Trophoblast cell (in vitro differentiated cells and primary cell): ENCODE results near the gene LPIN1.
"Not testable (repeated sequence)": the region's sequence is repeated elsewhere in the genome, so short reads cannot be mapped to it uniquely, and the experiment has no call there.

Source experiments
- DNase-seq, 2 donors: peaks; one replicate each; pipeline ENCODE4 v3.0.0-alpha.2; 2016
- H2AFZ ChIP-seq: 2 replicates; pipeline ENCODE4 v1.6.1; 2013; ENCODE audit warnings: low read length, moderate library complexity, mild to moderate bottlenecking; ENCODE audit not compliant: insufficient read depth, poor library complexity
- H2AK5ac ChIP-seq: 2 replicates; pipeline ENCODE4 v1.6.1; 2013; ENCODE audit warnings: mild to moderate bottlenecking, low read length
- H2BK120ac ChIP-seq: 2 replicates; pipeline ENCODE4 v1.6.1; 2013; ENCODE audit warnings: low read length, mild to moderate bottlenecking, moderate library complexity; ENCODE audit not compliant: insufficient read depth, poor library complexity
- H2BK12ac ChIP-seq: 2 replicates; pipeline ENCODE4 v1.6.1; 2013; ENCODE audit warnings: mild to moderate bottlenecking, low read length, moderate library complexity
- H2BK5ac ChIP-seq: 2 replicates; pipeline ENCODE4 v1.6.1; 2013; ENCODE audit warnings: low read length, low read depth, moderate library complexity, mild to moderate bottlenecking; ENCODE audit not compliant: poor library complexity
- H3K14ac ChIP-seq: 2 replicates; pipeline ENCODE4 v1.6.1; 2013; ENCODE audit warnings: mild to moderate bottlenecking, low read length
- H3K18ac ChIP-seq: 2 replicates; pipeline ENCODE4 v1.6.1; 2013; ENCODE audit warnings: mild to moderate bottlenecking, low read length
- H3K23ac ChIP-seq: 2 replicates; pipeline ENCODE4 v1.6.1; 2013; ENCODE audit warnings: low read length
- H3K27ac ChIP-seq: 2 replicates; pipeline ENCODE4 v1.5.1; 2013; ENCODE audit warnings: low read depth, mild to moderate bottlenecking, inconsistent platforms, low read length, moderate library complexity
- H3K27me3 ChIP-seq: 2 replicates; pipeline ENCODE4 v1.6.1; 2013; ENCODE audit warnings: inconsistent platforms, mild to moderate bottlenecking, low read length, moderate library complexity; ENCODE audit not compliant: insufficient read depth
- H3K36me3 ChIP-seq, 2 experiments: 1 replicate in 1 of 2; 2 replicates in 1 of 2; pipeline ENCODE4 v1.6.1; 2013; ENCODE audit warnings: low read length in 2 of 2, mild to moderate bottlenecking in 2 of 2, moderate library complexity in 1 of 2; ENCODE audit not compliant: insufficient read depth in 2 of 2, control insufficient read depth in 1 of 2
- H3K4ac ChIP-seq: 2 replicates; pipeline ENCODE4 v1.6.1; 2013; ENCODE audit warnings: low read depth, mild to moderate bottlenecking, low read length, moderate library complexity
- H3K4me1 ChIP-seq, 2 experiments: 1 replicate in 1 of 2; 2 replicates in 1 of 2; pipeline ENCODE4 v1.6.1; 2013; ENCODE audit warnings: low read length in 2 of 2, mild to moderate bottlenecking in 2 of 2, moderate library complexity in 1 of 2; ENCODE audit not compliant: insufficient read depth in 2 of 2, control insufficient read depth in 1 of 2
- H3K4me2 ChIP-seq: 2 replicates; pipeline ENCODE4 v1.6.1; 2013; ENCODE audit warnings: inconsistent platforms, mild to moderate bottlenecking, low read length, moderate library complexity
- H3K4me3 ChIP-seq: 2 replicates; pipeline ENCODE4 v1.5.1; 2013; ENCODE audit warnings: mild to moderate bottlenecking, low read depth, low read length, inconsistent platforms
- H3K79me1 ChIP-seq: one replicate; pipeline ENCODE4 v1.6.1; 2013; ENCODE audit warnings: low read length
- H3K79me2 ChIP-seq: 2 replicates; pipeline ENCODE4 v1.6.1; 2013; ENCODE audit warnings: low read length, mild to moderate bottlenecking; ENCODE audit not compliant: control insufficient read depth, insufficient read depth, poor library complexity
- H3K9ac ChIP-seq: 2 replicates; pipeline ENCODE4 v1.6.1; 2013; ENCODE audit warnings: mild to moderate bottlenecking, low read length
- H3K9me3 ChIP-seq: 2 replicates; pipeline ENCODE4 v1.6.1; 2013; ENCODE audit warnings: low read depth, mild to moderate bottlenecking, control low read depth, inconsistent platforms, low read length; ENCODE audit not compliant: insufficient read depth
- H4K12ac ChIP-seq: 2 replicates; pipeline ENCODE4 v1.6.1; 2013; ENCODE audit warnings: low read depth, mild to moderate bottlenecking, low read length, moderate library complexity
- H4K8ac ChIP-seq: 2 replicates; pipeline ENCODE4 v1.6.1; 2013; ENCODE audit warnings: low read depth, mild to moderate bottlenecking, low read length, moderate library complexity
- H4K91ac ChIP-seq: one replicate; pipeline ENCODE4 v1.6.1; 2013; ENCODE audit warnings: low read depth, mild to moderate bottlenecking, low read length, moderate library complexity
- WGBS: extraction: QIAGEN DNeasy Blood & Tissue Kit; methylation state at CpG from one replicate; pipeline ENCODE4 v1.1.7; 2013; ENCODE audit warnings: missing lambda C conversion rate; ENCODE audit not compliant: insufficient read length, insufficient coverage; ENCODE audit errors: extremely low coverage; 5-methylcytosine and 5-hydroxymethylcytosine counted together

Gene LPIN1

DNA sequence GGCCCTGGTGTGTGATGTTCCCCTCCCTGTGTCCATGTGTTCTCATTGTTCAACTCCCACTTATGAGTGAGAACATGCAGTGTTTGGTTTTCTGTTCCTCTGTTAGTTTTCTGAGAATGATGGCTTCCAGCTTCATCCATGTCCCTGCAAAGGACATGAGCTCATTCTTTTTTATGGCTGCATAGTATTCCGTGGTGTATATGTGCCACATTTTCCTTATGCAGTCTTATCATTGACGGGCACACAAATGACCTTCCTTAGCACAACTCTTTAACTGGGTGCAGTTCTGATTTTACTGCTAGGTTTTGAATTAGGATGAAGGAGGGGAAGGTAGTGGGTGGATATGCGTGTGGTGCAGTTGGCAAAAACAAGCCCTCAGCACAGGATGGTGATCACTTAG, 70.5 kb downstream of the LPIN1 start:
- not testable (repeated sequence) for H4K8ac ChIP-seq, H4K91ac ChIP-seq, H3K9ac ChIP-seq, H2BK5ac ChIP-seq, H3K9me3 ChIP-seq, H3K79me2 ChIP-seq, H2BK120ac ChIP-seq, H3K4me2 ChIP-seq, H3K4me1 ChIP-seq, H3K18ac ChIP-seq, H2AFZ ChIP-seq, H3K27me3 ChIP-seq, DNase-seq, H3K27ac ChIP-seq, H3K14ac ChIP-seq, H3K79me1 ChIP-seq, H2BK12ac ChIP-seq, H3K23ac ChIP-seq, H2AK5ac ChIP-seq, H4K12ac ChIP-seq, H3K4me3 ChIP-seq, H3K4ac ChIP-seq
- 100% methylated on average over 1 of the region's 3 CpGs for WGBS
- peaks cover 13 to 21% of the 10 kb centered on the region in 2 experiments for H3K36me3 ChIP-seq

DNA sequence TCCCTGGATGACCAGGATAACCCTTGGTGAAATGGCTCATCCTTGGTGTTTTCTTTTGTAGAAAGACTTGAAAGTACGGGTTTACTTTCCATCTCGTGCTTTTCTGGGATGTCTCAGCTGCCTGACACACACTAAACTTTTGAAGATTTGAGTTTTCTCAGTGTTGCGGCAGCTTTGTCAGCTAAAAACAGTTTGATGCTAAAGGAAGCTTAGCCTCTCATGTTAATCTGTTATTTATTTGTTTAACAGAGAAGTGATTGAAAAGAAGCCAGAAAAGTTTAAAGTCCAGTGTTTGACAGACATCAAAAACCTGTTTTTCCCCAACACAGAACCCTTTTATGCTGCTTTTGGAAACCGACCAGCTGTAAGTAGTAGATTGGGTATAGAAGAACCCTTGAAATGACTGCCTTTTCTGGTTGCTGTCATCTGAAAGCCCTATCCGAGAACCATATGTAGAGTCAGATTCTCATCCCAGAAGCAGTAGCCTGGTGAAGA, 72.8 kb downstream of the LPIN1 start:
- no peak overlapping the region for H4K91ac ChIP-seq
- peaks cover 0 to 3% of the 10 kb centered on the region in 2 experiments for H3K4me1 ChIP-seq
- no peak overlapping the region for H4K12ac ChIP-seq
- no peak overlapping the region for H2BK5ac ChIP-seq
- H3K4ac ChIP-seq = no peak overlapping the region
- H2AK5ac ChIP-seq = no peak overlapping the region
- H3K23ac ChIP-seq = no peak overlapping the region
- H3K4me2 ChIP-seq = no peak overlapping the region
- no peak overlapping the region for H2BK12ac ChIP-seq
- peaks cover 16 to 19% of the 10 kb centered on the region in 2 experiments for H3K36me3 ChIP-seq
- no peaks in the 10 kb centered on the region for H3K27me3 ChIP-seq
- WGBS = no CpG with 5 or more reads among the region's 5 CpGs
- H3K79me1 ChIP-seq = no peaks in the 10 kb centered on the region
- H2AFZ ChIP-seq = no peak overlapping the region
- H3K27ac ChIP-seq = no peak overlapping the region
- no peak overlapping the region for H2BK120ac ChIP-seq
- H3K9me3 ChIP-seq = no peaks in the 10 kb centered on the region
- no peak overlapping the region for H4K8ac ChIP-seq
- H3K79me2 ChIP-seq = no peaks in the 10 kb centered on the region
- no peak overlapping the region for H3K18ac ChIP-seq
- no peak for DNase-seq
- H3K9ac ChIP-seq = no peak overlapping the region
- H3K4me3 ChIP-seq = no peak overlapping the region
- no peak overlapping the region for H3K14ac ChIP-seq

DNA sequence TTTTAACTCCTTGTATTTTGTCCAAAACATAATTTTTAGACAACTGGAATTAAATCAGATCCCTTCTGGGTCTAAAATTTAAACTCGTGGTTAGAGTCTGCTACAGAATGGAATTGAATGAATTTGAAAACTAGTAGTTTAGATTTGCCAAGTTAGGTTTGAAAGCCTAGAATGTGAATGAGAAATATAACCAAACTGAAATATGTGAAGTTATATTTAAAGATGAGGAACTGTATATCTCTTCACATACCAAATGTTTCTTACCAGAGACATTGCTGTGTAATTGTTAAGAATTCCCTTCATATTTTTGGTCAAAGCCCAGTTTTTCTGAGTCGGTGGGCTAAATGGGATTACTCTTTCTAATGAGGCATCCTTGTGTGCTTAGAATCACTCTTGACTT, 74.2 kb downstream of the LPIN1 start:
- no peak overlapping the region for H4K91ac ChIP-seq

DNA sequence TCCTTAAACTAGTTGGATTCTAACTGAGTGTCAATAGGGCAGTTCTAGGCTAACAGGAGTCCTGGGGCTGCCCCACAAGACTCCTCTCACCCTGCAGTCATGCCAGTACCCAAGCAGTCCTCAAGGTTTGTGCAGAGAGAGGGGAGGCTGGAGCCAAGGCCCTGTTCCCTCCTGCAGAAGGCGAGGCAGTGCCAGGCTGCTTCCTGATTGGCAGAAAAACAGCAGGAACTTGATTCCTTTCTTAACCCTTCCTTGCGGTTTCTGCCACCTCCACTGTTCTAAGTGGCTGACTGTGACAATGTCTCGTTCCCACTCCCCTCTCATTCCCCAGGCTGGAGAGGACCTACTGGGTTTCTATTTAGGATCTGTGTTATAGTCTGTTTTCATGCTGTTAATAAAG, 75.3 kb downstream of the LPIN1 start:
- no peak overlapping the region for H3K4me2 ChIP-seq
- no peak overlapping the region for H4K8ac ChIP-seq

More for the DNA sequence above, 74.2 kb downstream of the LPIN1 start:
- Histone ChIP-seq H2BK12ac (no peak overlapping the region), H3K23ac (no peak overlapping the region), H3K4ac (no peak overlapping the region), H3K79me1 (no peaks in the 10 kb centered on the region), H2BK120ac (no peak overlapping the region), H3K18ac (no peak overlapping the region), H3K4me1 (peaks cover 0 to 3% of the 10 kb centered on the region in 2 experiments), H3K4me2 (no peak overlapping the region), H3K27me3 (no peaks in the 10 kb centered on the region), H3K79me2 (no peaks in the 10 kb centered on the region), H3K14ac (no peak overlapping the region), H4K12ac (no peak overlapping the region), H4K8ac (no peak overlapping the region), H2AK5ac (no peak overlapping the region), H2AFZ (no peak overlapping the region), H3K4me3 (no peak overlapping the region), H3K27ac (no peak overlapping the region), H3K9ac (no peak overlapping the region), H2BK5ac (no peak overlapping the region), H3K9me3 (no peaks in the 10 kb centered on the region), H3K36me3 (peaks cover 16 to 19% of the 10 kb centered on the region in 2 experiments)
- DNase-seq = no peak
- no CpG with 5 or more reads among the region's 2 CpGs for WGBS

More for the DNA sequence above, 75.3 kb downstream of the LPIN1 start:
- Histone ChIP-seq H3K79me2 (no peaks in the 10 kb centered on the region), H3K23ac (no peak overlapping the region), H3K36me3 (peaks cover 16 to 22% of the 10 kb centered on the region in 2 experiments), H2BK12ac (no peak overlapping the region), H3K9me3 (no peaks in the 10 kb centered on the region), H2BK120ac (no peak overlapping the region), H3K79me1 (no peaks in the 10 kb centered on the region), H2AFZ (no peak overlapping the region), H2AK5ac (no peak overlapping the region), H3K4me1 (peaks cover 0 to 3% of the 10 kb centered on the region in 2 experiments), H3K27me3 (no peaks in the 10 kb centered on the region), H4K91ac (no peak overlapping the region), H3K27ac (no peak overlapping the region), H3K4me3 (no peak overlapping the region), H2BK5ac (no peak overlapping the region), H3K14ac (no peak overlapping the region), H4K12ac (no peak overlapping the region), H3K18ac (no peak overlapping the region), H3K4ac (no peak overlapping the region), H3K9ac (no peak overlapping the region)
- no CpG with 5 or more reads among the region's 3 CpGs for WGBS
- DNase-seq = no peak
